WTC11 (cell line): ENCODE results near the gene NTRK2.

Source experiments
- CTCF ChIP-seq: fragments of 200-600 bp; IDR thresholded peaks from 2 replicates; pipeline ENCODE4 v1.8.0; 2022; ENCODE audit warnings: antibody characterized with exemption
- GABPB1 ChIP-seq: sonication (generic); formaldehyde crosslinking; IDR thresholded peaks from 2 replicates; pipeline ENCODE4 v1.8.1; 2023; ENCODE audit warnings: mild to moderate bottlenecking, missing genetic modification reagents
- NFYB ChIP-seq: sonication (generic); formaldehyde crosslinking; conservative IDR thresholded peaks from 2 replicates; pipeline ENCODE4 v1.8.0; 2022; ENCODE audit warnings: low read depth, missing genetic modification reagents
- ZNF512 ChIP-seq: sonication (generic); formaldehyde crosslinking; IDR thresholded peaks from 2 replicates; pipeline ENCODE4 v1.8.1; 2022; ENCODE audit warnings: missing genetic modification reagents, borderline replicate concordance
- TF ChIP-seq, protein P1 (sequence below): sonication (generic); formaldehyde crosslinking; IDR thresholded peaks from 2 replicates; pipeline ENCODE4 v1.8.1; 2023; ENCODE audit warnings: mild to moderate bottlenecking, moderate library complexity, missing genetic modification reagents

DNA sequence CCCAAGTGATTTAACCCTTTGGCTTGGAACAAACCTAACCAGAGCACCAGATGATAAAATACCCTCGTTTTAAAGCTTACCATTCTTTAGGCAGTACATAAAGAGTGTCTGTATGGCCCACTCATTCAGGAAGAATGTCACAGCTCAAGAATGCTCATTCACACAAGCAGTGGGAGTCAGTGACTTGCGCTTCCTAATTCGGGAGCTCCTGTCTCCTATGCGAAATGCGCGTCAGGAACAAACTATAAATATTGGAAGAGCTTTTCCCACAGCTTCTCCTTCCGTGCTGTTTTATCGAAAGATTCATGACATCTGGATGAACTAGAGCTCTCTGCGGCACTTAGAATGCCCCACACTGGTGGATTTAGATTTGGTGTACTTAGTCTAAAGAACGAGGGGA lies 66.6 kb downstream of the NTRK2 start:
- TF ChIP-seq CTCF, result no peak
- no peak for TF ChIP-seq ZNF512 (CRISPR knock-in tag)
- no peak for TF ChIP-seq GABPB1
- TF ChIP-seq, protein P1, sequence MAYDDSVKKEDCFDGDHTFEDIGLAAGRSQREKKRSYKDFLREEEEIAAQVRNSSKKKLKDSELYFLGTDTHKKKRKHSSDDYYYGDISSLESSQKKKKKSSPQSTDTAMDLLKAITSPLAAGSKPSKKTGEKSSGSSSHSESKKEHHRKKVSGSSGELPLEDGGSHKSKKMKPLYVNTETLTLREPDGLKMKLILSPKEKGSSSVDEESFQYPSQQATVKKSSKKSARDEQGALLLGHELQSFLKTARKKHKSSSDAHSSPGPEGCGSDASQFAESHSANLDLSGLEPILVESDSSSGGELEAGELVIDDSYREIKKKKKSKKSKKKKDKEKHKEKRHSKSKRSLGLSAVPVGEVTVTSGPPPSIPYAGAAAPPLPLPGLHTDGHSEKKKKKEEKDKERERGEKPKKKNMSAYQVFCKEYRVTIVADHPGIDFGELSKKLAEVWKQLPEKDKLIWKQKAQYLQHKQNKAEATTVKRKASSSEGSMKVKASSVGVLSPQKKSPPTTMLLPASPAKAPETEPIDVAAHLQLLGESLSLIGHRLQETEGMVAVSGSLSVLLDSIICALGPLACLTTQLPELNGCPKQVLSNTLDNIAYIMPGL (CRISPR knock-in tag), result no peak
- TF ChIP-seq NFYB, result no peak
